Heart left ventricle (tissue), 13 donors: Measurements from ENCODE around the gene SH3RF3.

ENCODE experiments used
- POLR2A ChIP-seq, 2 donors: fragments of 450-650 bp; IDR thresholded peaks; one replicate each; pipeline ENCODE4 v1.6.1; 2017; ENCODE audit warnings: antibody characterized with exemption in 2 of 2, mild to moderate bottlenecking in 2 of 2, moderate library complexity in 2 of 2
- TF ChIP-seq, protein P1 (sequence below), 12 donors: fragments of 200-600 bp; sonication (generic) in 4 of 12; IDR thresholded peaks; one replicate each; pipeline versions ENCODE4 v1.5.0 to v1.8.0; 2018 to 2022; ENCODE audit warnings: antibody characterized with exemption in 12 of 12, mild to moderate bottlenecking in 5 of 12
- donor health status: ischemic (EF 13 %, LVEDD 7.1; RV severe dilation, severe dysfunction).
- donor health status: DM: no; HTN: yes; CAD: no.
- donor health status: DM: no; HTN: no; CAD: no.
- donor health status: ischemic (EF 25% LVEDD 6.9; RV normal size, moderate dysfunction).
- donor health status: ischemic (EF 25% LVEDD 5.7; RV mildly dilated, moderate dysfunction).
- donor health status: ischemic (EF 35%, LVEDD 5.7; RV mildly dilated, moderate dysfunction).
- donor health status: nonischemic (EF 11% LVEDD 7.7; RV severe dilation, severe dysfunction).
- donor health status: DM: yes; HTN: yes; CAD: no.
- donor health status: PGD.
- donor health status: ischemic (EF 29% LVEDD 5.4; RV normal size, mild dysfunction).
- donor health status: nonischemic (EF 23%, LVEDD 6.1; RV moderate dilation, normal function).

DNA sequence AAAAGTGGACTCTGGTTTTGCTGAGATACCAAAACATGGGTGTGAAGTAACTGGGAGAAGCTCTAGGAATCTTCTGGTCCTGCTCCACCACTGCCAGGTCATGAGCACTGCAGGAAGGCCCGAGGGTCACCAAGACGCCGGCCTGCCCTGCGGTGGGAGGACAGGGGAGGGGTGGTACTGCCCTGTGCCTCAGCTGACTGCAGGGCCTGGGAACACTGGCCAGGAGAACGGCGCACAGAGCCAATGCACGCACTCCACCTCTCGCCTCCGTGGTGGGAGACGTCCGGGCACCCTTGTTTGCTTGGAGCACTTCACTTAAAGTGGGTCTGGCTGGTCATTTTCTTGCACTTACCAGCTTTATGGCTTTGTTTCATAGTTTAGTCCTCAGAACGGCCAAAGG is 153.4 kb downstream of the SH3RF3 start:
- no peak for TF ChIP-seq POLR2A (IDR thresholded peaks at IDR 0.05)
- TF ChIP-seq, protein P1, sequence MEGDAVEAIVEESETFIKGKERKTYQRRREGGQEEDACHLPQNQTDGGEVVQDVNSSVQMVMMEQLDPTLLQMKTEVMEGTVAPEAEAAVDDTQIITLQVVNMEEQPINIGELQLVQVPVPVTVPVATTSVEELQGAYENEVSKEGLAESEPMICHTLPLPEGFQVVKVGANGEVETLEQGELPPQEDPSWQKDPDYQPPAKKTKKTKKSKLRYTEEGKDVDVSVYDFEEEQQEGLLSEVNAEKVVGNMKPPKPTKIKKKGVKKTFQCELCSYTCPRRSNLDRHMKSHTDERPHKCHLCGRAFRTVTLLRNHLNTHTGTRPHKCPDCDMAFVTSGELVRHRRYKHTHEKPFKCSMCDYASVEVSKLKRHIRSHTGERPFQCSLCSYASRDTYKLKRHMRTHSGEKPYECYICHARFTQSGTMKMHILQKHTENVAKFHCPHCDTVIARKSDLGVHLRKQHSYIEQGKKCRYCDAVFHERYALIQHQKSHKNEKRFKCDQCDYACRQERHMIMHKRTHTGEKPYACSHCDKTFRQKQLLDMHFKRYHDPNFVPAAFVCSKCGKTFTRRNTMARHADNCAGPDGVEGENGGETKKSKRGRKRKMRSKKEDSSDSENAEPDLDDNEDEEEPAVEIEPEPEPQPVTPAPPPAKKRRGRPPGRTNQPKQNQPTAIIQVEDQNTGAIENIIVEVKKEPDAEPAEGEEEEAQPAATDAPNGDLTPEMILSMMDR (IDR thresholded peaks at IDR 0.05) = no peak
